GM19193 (cell line): ENCODE data around the gene RBCK1.

Source experiments
- POLR2A ChIP-seq: IDR thresholded peaks from 4 replicates; pipeline ENCODE4 v1.6.1; 2011; ENCODE audit not compliant: insufficient read depth, insufficient read length; ENCODE audit errors: extremely low read depth

RBCK1 gene

DNA sequence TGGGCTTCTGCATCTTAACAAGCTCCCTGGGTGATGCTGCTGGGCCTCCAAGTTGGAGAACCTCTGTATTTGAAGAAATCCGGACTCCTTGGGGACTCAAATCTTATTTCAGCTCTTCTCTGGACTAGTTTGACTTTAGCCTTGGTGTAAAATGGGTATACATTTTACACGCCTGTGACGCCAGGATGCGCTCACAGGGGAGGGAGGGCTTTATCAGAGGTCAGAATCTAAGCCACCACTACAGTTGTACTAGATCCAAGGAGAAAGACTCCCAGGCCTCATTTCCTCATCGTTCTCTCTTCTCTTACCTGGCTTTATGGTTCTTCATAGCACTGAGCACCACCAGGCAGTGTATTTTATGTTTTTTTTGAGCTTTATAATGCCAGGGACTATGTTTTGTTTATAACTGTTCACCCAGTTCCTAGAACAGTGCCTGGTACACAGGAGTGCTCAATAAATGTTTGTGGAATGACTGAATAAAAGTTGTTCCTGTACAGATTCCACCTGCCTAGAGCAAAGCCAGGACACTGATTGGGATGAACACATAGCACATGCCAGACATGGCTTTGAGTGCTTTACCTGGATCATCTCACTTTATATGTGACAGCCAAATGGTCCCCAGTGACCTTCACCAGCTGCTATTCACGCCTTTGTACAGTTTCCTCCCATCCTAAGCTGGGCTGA lies 5.1 kb upstream of the RBCK1 start:
- TF ChIP-seq POLR2A = no peak

DNA sequence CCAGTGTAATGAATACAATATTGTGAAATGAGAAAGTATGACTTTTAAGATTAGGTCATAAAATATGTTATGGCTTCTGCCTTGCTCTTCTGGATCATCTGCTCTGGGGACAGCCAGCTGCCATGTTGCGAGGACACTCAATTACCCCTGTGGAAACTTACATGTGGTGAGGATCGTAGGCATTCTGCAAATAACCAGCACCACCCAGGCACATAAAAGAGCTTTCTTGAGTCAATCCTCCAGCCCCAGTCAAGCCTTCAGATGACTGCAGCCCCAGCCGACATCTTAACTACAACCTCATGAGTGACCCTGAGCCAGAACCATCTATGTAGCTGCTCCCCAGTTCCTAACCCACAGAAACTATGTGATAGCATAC lies 4.5 kb upstream of the RBCK1 start:
- no peak for TF ChIP-seq POLR2A

DNA sequence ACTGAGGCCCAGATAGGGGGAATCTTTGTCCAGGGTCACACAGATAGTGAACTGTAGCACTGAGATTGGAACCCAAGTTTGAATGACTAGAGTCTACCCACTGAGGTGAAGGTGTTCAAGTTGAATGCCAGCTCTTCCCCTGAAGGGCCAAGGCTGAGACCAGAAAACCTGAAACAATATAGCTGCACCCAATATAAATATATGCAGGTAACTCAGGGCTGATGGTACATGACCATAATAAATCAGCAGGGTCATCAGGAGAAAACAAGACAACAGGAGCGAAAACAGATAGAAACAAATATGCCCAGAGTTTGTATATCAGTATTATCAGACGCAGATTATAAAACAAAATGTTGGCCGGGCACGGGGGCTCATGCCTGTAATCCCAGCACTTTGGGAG lies 4.0 kb upstream of the RBCK1 start:
- no peak for TF ChIP-seq POLR2A

DNA sequence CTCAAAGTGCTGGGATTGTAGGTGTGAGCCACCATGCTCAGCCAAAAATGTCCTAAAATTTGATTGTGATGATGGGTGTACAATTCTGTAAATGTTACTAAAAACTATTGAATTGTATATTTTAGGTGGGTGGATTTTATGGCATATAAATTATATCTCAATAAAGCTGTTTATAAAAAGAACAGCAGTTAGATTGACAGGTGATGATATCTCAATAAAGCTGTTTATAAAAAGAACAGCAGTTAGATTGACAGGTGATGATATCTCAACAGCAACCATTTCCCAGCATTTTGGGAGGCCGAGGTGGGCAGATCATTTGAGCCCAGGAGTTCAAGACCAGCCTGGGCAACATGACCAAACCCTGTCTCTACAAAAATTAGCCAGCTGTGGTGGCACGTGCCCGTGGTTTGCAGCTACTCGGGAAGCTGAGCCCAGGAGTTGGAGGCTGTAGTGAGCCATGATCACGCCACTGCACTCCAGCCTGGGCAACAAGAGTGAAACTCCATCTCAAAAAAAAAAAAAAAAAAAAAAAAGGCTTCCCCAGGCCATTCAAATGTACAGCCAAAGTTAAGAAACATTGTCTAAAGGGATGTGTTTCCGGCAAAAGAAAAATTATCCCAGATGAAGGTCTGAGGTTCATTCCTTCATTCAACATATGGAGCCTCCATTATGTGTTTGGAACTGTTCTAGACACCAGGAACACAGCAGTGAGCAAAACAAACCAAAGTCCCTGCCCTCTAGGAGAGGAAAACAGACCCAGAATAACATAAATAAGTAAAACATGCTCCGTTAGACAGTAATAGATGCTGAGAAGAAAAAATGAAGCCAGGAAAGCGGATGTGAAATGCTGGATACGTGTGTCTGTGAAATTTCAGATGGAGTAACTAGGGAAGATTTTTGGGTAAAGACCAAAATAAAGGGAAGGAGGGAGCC lies 1.6 kb upstream of the RBCK1 start:
- no peak for TF ChIP-seq POLR2A

DNA sequence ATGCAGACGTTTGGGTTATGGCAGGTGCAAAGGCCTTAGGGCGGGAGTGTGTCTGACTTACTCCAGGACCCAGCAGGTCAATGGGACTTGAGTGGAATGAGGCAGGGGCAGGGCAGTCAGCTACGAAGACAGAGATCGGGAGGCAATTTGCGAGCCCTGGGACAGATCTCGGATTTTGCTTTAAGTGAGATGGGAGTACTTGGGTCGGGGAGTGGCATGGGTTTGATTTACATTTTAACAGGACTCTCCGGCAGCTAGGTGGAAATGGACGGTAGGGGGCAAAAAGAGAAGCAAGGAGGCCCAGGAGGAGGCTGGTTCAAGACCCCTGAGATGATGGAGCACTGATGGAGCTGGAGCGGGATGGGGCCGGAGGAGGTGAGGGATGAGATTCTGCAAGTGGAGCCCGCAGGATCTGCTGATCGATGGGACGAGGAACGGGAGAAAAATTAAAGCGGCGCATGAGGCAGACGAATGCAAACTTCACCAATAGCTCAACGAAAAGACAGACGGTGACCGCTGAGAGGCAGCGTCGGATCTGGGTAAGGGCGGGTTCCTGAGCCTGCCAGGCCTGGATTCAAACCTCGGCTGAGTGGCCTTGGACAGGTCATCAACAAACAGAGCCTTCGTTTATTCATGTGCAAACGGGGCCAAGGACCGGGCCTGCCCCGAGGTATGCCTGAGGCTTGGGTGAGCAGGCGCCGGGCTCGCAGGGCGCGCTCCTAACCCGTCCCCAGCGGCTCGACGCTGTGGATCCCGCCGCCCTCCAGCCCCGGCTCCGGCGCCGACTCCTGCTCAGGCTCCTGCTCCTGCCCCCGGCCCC lies 756 bp upstream of the RBCK1 start:
- peak; percentile 57 for TF ChIP-seq POLR2A

DNA sequence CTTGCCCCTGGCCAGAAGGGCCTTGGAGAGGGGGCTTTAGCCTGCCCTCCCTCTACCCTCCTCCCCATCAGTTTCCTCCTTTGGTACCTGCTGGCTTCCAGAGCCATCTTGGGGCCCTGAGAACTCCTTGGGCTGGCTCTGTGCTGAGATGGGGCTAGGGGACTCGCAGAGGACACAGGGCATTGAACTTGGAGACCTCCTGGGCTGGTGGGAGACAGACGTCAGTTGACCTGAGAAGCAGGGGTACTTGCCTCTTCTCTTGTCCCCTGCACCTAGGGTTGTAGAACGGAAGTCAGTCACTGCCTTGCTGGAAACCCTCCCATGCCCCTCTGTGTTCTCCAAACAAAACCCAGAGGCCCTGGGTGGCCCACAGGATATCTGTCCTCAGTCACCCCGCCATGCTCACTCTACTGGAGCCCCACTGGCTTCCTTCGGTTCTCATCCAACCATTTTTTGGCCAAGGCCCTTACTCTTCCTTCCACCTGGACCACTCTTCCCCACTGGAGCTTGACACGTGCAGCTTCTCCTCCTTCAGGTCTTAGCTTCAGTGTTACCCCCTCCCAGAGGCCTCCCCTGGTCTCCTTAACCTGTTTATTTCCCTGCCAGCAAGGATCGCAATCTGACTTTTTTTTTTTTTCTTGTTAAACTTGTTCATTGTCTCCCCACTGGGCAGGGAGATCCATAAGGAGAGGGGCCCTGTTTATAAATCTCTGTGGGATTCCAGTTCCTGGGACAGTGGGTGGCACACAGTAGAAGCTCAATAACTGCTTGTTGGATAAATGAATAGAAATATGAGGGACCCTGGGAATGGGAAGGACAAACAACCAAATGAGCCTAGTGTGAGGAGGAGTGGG lies 971 bp downstream of the RBCK1 start:
- no peak for TF ChIP-seq POLR2A

DNA sequence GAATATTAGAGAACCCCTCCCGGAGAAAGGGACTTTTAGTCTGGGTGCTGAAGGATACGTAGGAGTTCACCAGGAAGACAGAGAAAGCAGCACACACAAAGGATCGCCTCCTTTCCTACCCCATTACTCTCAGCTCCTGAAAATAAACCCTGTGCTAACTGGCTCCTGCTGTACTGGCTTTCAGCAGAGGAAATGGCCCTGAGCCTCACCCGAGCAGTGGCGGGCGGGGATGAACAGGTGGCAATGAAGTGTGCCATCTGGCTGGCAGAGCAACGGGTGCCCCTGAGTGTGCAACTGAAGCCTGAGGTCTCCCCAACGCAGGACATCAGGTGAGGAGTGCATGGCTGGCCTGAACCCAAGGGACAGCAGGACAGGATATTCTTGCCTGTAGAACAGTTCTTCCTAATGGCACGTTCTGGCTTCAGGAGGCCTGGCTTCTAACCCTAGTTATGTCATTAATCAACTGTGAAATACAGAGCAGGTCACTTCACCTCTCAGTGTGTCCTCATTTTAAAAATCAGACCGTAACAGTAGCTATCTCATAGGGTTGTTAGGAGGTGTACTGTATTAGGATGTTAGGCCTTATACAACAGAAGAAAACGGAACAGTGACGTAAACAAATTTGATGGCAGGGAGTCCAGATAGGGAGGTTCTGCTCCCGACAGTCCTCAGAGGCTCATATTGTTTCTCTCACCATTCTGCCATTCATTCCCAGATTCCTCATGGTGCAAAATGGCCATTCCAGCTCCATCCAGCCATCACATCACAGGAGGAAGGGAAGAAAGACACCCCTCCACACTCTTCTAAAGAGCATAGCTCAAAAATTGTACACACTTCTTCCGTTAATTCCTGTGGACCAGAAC lies 1.8 kb downstream of the RBCK1 start:
- no peak for TF ChIP-seq POLR2A

DNA sequence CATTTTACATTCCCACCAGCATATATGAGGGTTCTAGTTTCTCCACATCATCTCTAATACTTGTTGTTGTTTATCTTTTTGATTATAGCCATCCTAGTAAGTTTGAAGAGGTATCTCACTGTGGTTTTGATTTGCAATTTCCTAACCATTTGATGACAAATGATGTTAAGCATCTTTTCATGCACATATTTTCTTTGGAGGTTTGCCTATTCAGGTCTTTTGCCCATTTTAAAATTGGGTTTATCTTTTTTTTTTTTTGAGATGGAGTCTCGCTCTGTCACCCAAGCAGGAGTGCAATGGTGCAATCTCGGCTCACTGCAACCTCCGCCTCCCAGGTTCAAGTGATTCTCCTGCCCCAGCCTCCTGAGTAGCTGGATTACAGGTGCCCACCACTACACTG lies 4.0 kb downstream of the RBCK1 start:
- TF ChIP-seq POLR2A = no peak

DNA sequence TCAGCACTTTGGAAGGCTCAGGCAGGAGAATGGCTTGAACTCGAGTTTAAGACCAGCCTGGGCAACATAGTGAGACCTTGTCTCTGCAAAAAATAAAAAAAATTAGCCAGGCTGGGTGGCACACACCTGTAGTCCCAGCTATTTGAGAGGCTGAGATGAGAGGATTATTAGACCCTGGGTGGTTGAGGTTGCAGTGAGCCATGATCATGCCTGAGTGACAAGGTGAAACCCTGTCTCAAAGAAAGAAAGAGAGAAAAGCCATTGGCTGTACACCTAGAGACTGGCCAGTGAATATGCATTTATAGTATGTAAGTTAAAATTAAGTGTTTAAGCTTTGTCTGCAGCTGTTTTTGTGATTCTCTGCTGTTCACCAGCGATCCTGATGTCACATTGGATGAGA lies 6.1 kb downstream of the RBCK1 start:
- no peak for TF ChIP-seq POLR2A

DNA sequence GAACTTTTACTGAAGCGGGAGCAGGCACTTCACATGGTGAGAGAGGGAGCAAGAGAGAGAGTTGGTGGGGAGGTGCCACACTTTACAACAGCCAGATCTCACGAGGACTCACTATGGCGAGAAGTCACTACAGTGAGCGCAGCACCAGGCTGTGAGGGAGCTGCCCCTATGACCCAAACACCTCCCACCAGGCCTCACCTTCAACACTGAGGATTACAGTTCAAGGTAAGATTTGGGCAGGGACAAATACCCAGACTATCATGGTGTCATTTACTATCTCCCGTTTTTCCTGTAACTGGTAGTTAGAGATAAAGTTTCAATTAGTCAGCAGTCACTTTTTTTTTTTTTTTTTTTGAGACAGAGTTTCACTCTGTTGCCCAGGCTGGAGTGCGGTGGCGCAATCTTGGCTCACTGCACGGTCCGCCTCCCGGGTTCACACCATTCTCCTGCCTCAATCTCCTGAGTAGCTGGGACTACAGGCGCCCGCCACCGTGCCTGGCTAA lies 7.8 kb downstream of the RBCK1 start:
- no peak for TF ChIP-seq POLR2A

DNA sequence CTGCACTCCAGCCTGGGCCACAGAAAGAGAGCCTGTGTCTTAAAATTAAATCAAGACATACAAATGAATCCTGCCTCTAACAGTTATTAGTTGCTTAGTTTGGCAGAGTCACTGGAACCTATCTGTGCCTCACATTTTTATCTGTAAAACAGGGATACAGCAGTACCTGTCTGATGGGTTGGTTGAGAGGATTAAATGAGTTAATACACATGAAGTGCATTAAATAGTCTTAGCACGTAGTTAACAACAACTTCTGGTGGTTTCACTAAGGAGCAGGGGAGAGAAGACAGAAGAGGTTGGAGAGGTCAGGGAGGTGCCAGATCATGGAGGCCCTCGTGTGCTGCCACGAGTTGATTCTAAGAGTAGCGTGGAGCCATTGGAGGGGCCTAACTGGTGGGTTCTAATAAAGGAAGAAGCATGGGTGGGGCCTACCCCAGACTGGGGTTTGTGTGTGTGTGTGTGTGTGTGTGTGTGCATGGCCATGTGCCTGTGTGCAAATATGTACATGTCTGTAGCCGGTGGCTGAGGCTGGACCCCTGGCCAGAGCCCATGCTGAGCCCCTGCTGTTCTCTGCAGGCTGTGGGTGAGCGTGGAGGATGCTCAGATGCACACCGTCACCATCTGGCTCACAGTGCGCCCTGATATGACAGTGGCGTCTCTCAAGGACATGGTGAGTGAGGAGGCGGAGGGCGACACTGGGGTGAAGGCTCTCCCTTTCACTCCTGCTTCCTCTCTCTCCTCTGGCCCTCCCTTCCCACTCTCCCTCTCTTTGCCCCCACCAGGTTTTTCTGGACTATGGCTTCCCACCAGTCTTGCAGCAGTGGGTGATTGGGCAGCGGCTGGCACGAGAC lies 9.1 kb downstream of the RBCK1 start:
- no peak for TF ChIP-seq POLR2A

DNA sequence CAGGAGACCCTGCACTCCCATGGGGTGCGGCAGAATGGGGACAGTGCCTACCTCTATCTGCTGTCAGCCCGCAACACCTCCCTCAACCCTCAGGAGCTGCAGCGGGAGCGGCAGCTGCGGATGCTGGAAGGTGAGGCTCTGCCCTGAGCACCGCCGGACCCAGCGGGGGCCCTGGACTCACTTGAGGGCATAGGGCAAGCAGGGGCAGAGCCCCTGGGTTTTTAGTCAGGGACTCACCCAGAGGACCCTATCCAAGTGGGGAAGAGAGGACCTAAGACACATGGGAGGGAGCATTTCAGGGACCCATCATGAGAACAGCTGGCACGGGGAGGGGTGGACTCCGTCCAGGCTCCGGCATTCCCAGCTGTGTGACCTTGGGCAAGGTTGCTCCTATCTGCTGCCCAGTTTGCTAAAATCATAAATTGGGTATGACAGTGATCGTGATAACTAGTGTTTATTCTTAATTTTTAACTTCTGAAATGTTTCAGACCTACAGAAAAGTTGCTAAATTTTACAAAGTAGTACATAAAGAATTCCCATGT lies 9.8 kb downstream of the RBCK1 start:
- no peak for TF ChIP-seq POLR2A
